SU-DHL-6 (cell line): ENCODE measurements around the gene SOCS6.
"Not testable (repeated sequence)": the region's sequence is repeated elsewhere in the genome, so short reads cannot be mapped to it uniquely, and the experiment has no call there.

Experiments
- H2AFZ ChIP-seq: fragments of 200-600 bp; sonication (generic); 2 replicates; pipeline ENCODE4 v1.6.1; 2014; ENCODE audit warnings: low read depth, mild to moderate bottlenecking, moderate library complexity, mixed read lengths, antibody characterized with exemption, low read length; ENCODE audit not compliant: severe bottlenecking
- H3F3A ChIP-seq: fragments of 200-600 bp; shearing (Covaris generic); 2 replicates; pipeline ENCODE4 v1.6.0; 2016; ENCODE audit warnings: antibody characterized with exemption, mild to moderate bottlenecking; ENCODE audit not compliant: insufficient read depth
- H3K27ac ChIP-seq: fragments of 200-600 bp; sonication (generic); 2 replicates; pipeline ENCODE4 v1.5.1; 2016; ENCODE audit warnings: low read depth, mild to moderate bottlenecking, low read length, moderate library complexity, mixed read lengths
- H3K27me3 ChIP-seq: fragments of 200-600 bp; sonication (generic), shearing (Covaris generic); 2 replicates; pipeline ENCODE4 v1.6.0; 2014; ENCODE audit warnings: mild to moderate bottlenecking, low read length
- H3K36me3 ChIP-seq: fragments of 200-600 bp; sonication (generic); 2 replicates; pipeline ENCODE4 v1.6.1; 2014; ENCODE audit warnings: mild to moderate bottlenecking, low read length, mixed read lengths
- H3K4me2 ChIP-seq: fragments of 300-600, 200-600 bp; shearing (Covaris generic), sonication (generic); 2 replicates; pipeline ENCODE4 v1.6.0; 2014; ENCODE audit warnings: low read length, low read depth, mild to moderate bottlenecking; ENCODE audit not compliant: poor library complexity, severe bottlenecking
- H3K4me3 ChIP-seq: fragments of 200-600 bp; sonication (generic); 2 replicates; pipeline ENCODE4 v1.5.1; 2014; ENCODE audit warnings: antibody characterized with exemption, low read length, mild to moderate bottlenecking, mixed read lengths; ENCODE audit not compliant: insufficient read depth, poor library complexity, severe bottlenecking
- H3K79me2 ChIP-seq: fragments of 200-600 bp; sonication (generic); 2 replicates; pipeline ENCODE4 v1.6.1; 2014; ENCODE audit warnings: mild to moderate bottlenecking, low read length, moderate library complexity; ENCODE audit not compliant: insufficient read depth
- H3K9ac ChIP-seq: fragments of 200-600 bp; sonication (generic); 2 replicates; pipeline ENCODE4 v1.7.0; 2014; ENCODE audit warnings: mild to moderate bottlenecking, low read length
- H3K9me2 ChIP-seq: fragments of 200-600 bp; sonication (generic); replicated peaks from 2 replicates; pipeline ENCODE4 v1.6.1; 2014; ENCODE audit warnings: low read length; ENCODE audit not compliant: insufficient read depth
- H3K9me3 ChIP-seq: fragments of 200-600 bp; sonication (generic); 2 replicates; pipeline ENCODE4 v1.6.1; 2014; ENCODE audit warnings: low read length, mixed read lengths; ENCODE audit not compliant: insufficient read depth
- H4K20me1 ChIP-seq: fragments of 200-600 bp; sonication (generic); 2 replicates; pipeline ENCODE4 v1.6.1; 2014; ENCODE audit warnings: low read depth, mild to moderate bottlenecking, antibody characterized with exemption, low read length, moderate library complexity, mixed read lengths
- CTCF ChIP-seq: fragments of 200-600 bp; sonication (generic); IDR thresholded peaks from one replicate; pipeline ENCODE4 v1.5.1; 2017; ENCODE audit warnings: antibody characterized with exemption, mild to moderate bottlenecking, low read length, moderate library complexity; ENCODE audit not compliant: insufficient read depth, poor library complexity, severe bottlenecking
- EZH2phosphoT487 ChIP-seq: fragments of 200-600 bp; sonication (generic), shearing (Covaris generic); conservative IDR thresholded peaks from 2 replicates; pipeline ENCODE4 v1.6.1; 2018; ENCODE audit warnings: mild to moderate bottlenecking, antibody characterized with exemption, low read length, moderate library complexity, mixed read lengths

Gene SOCS6

GRCh38 chr18:70339915-70340314, 51.1 kb downstream of the SOCS6 start:
- no peaks in the 10 kb centered on the region for H3K9me2 ChIP-seq
- no peak overlapping the region for H3K4me3 ChIP-seq
- H3K9ac ChIP-seq, result no peak overlapping the region
- peaks cover 1% of the 10 kb centered on the region; the same call in 1 of the 2 replicates for H3K9me3 ChIP-seq
- H3K27me3 ChIP-seq, result no peaks in the 10 kb centered on the region
- no peak overlapping the region for H2AFZ ChIP-seq
- no peaks in the 10 kb centered on the region for H3K36me3 ChIP-seq
- no peak overlapping the region for H3K4me2 ChIP-seq
- no peak overlapping the region for H3K27ac ChIP-seq
- no peak for TF ChIP-seq CTCF
- no peak for TF ChIP-seq EZH2phosphoT487
- no peaks in the 10 kb centered on the region for H3F3A ChIP-seq
- no peaks in the 10 kb centered on the region for H3K79me2 ChIP-seq
- no peaks in the 10 kb centered on the region for H4K20me1 ChIP-seq

- not testable (repeated sequence) for H3K9ac ChIP-seq, H3K27me3 ChIP-seq, H4K20me1 ChIP-seq, H3K4me2 ChIP-seq, H3K4me3 ChIP-seq, H3K9me2 ChIP-seq, H3K79me2 ChIP-seq, H3K36me3 ChIP-seq, H3F3A ChIP-seq, H3K9me3 ChIP-seq, H3K27ac ChIP-seq, H2AFZ ChIP-seq
These were observed 59.6 kb downstream of the SOCS6 start for GRCh38 chr18:70348481-70348880.

- Histone ChIP-seq H3K9me3 (no peaks in the 10 kb centered on the region), H4K20me1 (no peaks in the 10 kb centered on the region), H3K27ac (no peak overlapping the region), H3K4me2 (no peak overlapping the region), H3K79me2 (no peaks in the 10 kb centered on the region), H3K9me2 (no peaks in the 10 kb centered on the region), H2AFZ (no peak overlapping the region), H3F3A (no peaks in the 10 kb centered on the region), H3K4me3 (no peak overlapping the region), H3K27me3 (no peaks in the 10 kb centered on the region), H3K36me3 (no peaks in the 10 kb centered on the region), H3K9ac (no peak overlapping the region)
- TF ChIP-seq EZH2phosphoT487 (no peak), CTCF (no peak)
These were observed 60.5 kb downstream of the SOCS6 start for GRCh38 chr18:70349316-70349715.

GRCh38 chr18:70354080-70354479, 65.2 kb downstream of the SOCS6 start:
- no peaks in the 10 kb centered on the region for H3K9me3 ChIP-seq
- TF ChIP-seq CTCF (no peak), EZH2phosphoT487 (no peak)
- H3K27me3 ChIP-seq, result no peaks in the 10 kb centered on the region
- H4K20me1 ChIP-seq, result no peaks in the 10 kb centered on the region
- no peak overlapping the region for H2AFZ ChIP-seq
- H3K79me2 ChIP-seq, result no peaks in the 10 kb centered on the region
- no peaks in the 10 kb centered on the region for H3K36me3 ChIP-seq
- no peak overlapping the region for H3K4me2 ChIP-seq
- H3F3A ChIP-seq, result no peaks in the 10 kb centered on the region
- H3K27ac ChIP-seq, result no peak overlapping the region
- H3K4me3 ChIP-seq, result no peak overlapping the region
- no peaks in the 10 kb centered on the region for H3K9me2 ChIP-seq
- no peak overlapping the region for H3K9ac ChIP-seq
